ENCODE results near the gene RABGEF1.
"Not testable (repeated sequence)": the region's sequence is repeated elsewhere in the genome, so short reads cannot be mapped to it uniquely, and the experiment has no call there.

Gene RABGEF1

GRCh38 chr7:66756889-66757288 is 16.4 kb downstream of the RABGEF1 start:
- H3K4me3 ChIP-seq (ENCODE audit: low read length): no peak overlapping the region
- no peak for DNase-seq (ENCODE audit: low read depth)
- TF ChIP-seq CTCF (conservative IDR thresholded peaks at IDR 0.05; ENCODE audit: low read length): no peak

- no peak overlapping the region for H3K4me3 ChIP-seq (ENCODE audit: low read length)
- no peak for TF ChIP-seq CTCF (conservative IDR thresholded peaks at IDR 0.05; ENCODE audit: low read length)
- no peak for DNase-seq (ENCODE audit: low read depth)
Measured at GRCh38 chr7:66757939-66758338, 17.4 kb downstream of the RABGEF1 start.

- no peak overlapping the region for H3K4me3 ChIP-seq (ENCODE audit: low read length)
- no peak for TF ChIP-seq CTCF (conservative IDR thresholded peaks at IDR 0.05; ENCODE audit: low read length)
- no peak for DNase-seq (ENCODE audit: low read depth)
Measured at GRCh38 chr7:66758950-66759628, 18.6 kb downstream of the RABGEF1 start.

- H3K4me3 ChIP-seq (ENCODE audit: low read length); DNase-seq (ENCODE audit: low read depth): not testable (repeated sequence)
Measured at GRCh38 chr7:66763183-66763582, 22.6 kb downstream of the RABGEF1 start.

- H3K4me3 ChIP-seq (ENCODE audit: low read length): not testable (repeated sequence)
- DNase-seq (ENCODE audit: low read depth): peak; percentile 91
Measured at GRCh38 chr7:66763633-66764355, 23.3 kb downstream of the RABGEF1 start.

- not testable (repeated sequence) for H3K4me3 ChIP-seq (ENCODE audit: low read length); DNase-seq (ENCODE audit: low read depth)
Measured at GRCh38 chr7:66764905-66765304, 24.4 kb downstream of the RABGEF1 start.

GRCh38 chr7:66765322-66766025 is 24.9 kb downstream of the RABGEF1 start:
- not testable (repeated sequence) for H3K4me3 ChIP-seq (ENCODE audit: low read length); DNase-seq (ENCODE audit: low read depth)

GRCh38 chr7:66766041-66766440 is 25.5 kb downstream of the RABGEF1 start:
- no peak for DNase-seq (ENCODE audit: low read depth)
- no peak overlapping the region for H3K4me3 ChIP-seq (ENCODE audit: low read length)
- no peak for TF ChIP-seq CTCF (conservative IDR thresholded peaks at IDR 0.05; ENCODE audit: low read length)

GRCh38 chr7:66767486-66767885 is 27.0 kb downstream of the RABGEF1 start:
- DNase-seq (ENCODE audit: low read depth); H3K4me3 ChIP-seq (ENCODE audit: low read length): not testable (repeated sequence)

Measured in AG10803 (cell line).